AG08395 (cell line): ENCODE measurements around the gene PRELID1.
A peak's percentile ranks its signal among the peaks of the same experiment; 100 is the strongest.
"Not testable (repeated sequence)": the region's sequence is repeated elsewhere in the genome, so short reads cannot be mapped to it uniquely, and the experiment has no call there.

ENCODE experiments used
- DNase-seq: peaks from one replicate; pipeline ENCODE4 v3.0.0; 2012; ENCODE audit warnings: mixed read lengths, low spot score

Gene PRELID1

GRCh38 chr5:177300236-177300880 is 3.2 kb upstream of the PRELID1 start:
- peak; percentile 55 for DNase-seq

GRCh38 chr5:177300951-177301350 is 2.6 kb upstream of the PRELID1 start:
- DNase-seq = no peak

- DNase-seq = no peak
These were observed 2.0 kb upstream of the PRELID1 start for GRCh38 chr5:177301503-177302165.

GRCh38 chr5:177302354-177303110 is 1.1 kb upstream of the PRELID1 start:
- no peak for DNase-seq

- no peak for DNase-seq
These were observed 359 bp downstream of the PRELID1 start for GRCh38 chr5:177303925-177304391.

- DNase-seq = no peak
These were observed 957 bp downstream of the PRELID1 start for GRCh38 chr5:177304392-177305119.

GRCh38 chr5:177306103-177306640 is 2.6 kb downstream of the PRELID1 start:
- not testable (repeated sequence) for DNase-seq

- no peak for DNase-seq
These were observed 3.3 kb downstream of the PRELID1 start for GRCh38 chr5:177306674-177307543.

GRCh38 chr5:177307544-177308363 is 4.2 kb downstream of the PRELID1 start:
- no peak for DNase-seq

GRCh38 chr5:177308740-177309139 is 5.1 kb downstream of the PRELID1 start:
- DNase-seq = no peak

- peak; percentile 45 for DNase-seq
These were observed 6.0 kb downstream of the PRELID1 start for GRCh38 chr5:177309351-177310191.

GRCh38 chr5:177310332-177310731 is 6.7 kb downstream of the PRELID1 start:
- DNase-seq = no peak

GRCh38 chr5:177310757-177311391 is 7.3 kb downstream of the PRELID1 start:
- no peak for DNase-seq

GRCh38 chr5:177311392-177311722 is 7.8 kb downstream of the PRELID1 start:
- DNase-seq = no peak

GRCh38 chr5:177311723-177312648 is 8.4 kb downstream of the PRELID1 start, which contains the start of gene MXD3:
MXD3 (minus strand) TSS chr5:177311898; CDS start chr5:177311830, 68 bp downstream.
- peak; percentile 99 for DNase-seq

- DNase-seq = no peak
These were observed 9.1 kb downstream of the PRELID1 start for GRCh38 chr5:177312649-177313181.

- DNase-seq = no peak
These were observed 10.1 kb downstream of the PRELID1 start for GRCh38 chr5:177313561-177314259.
